Lower lobe of right lung (tissue), 2 donors: ENCODE measurements around the gene MYB. TPM values are rescaled to one million over a fixed set of nuclear protein-coding genes. Genes with fewer than 3 reads are reported as not detected.

ENCODE experiments used
- ATAC-seq, 2 donors: fragments of 200-7000 bp; cut with Tn5 transposase; one replicate each; pipeline ENCODE4 v1.9.1; 2020 to 2022; ENCODE audit warnings: mild to moderate bottlenecking in 2 of 2, moderate library complexity in 2 of 2
- DNase-seq: peaks from one replicate; pipeline ENCODE4 v3.0.0-alpha.2; 2020
- H3K27ac ChIP-seq: fragments of 200-600 bp; one replicate; pipeline ENCODE4 v1.8.0; 2022
- H3K27me3 ChIP-seq: fragments of 200-600 bp; one replicate; pipeline ENCODE4 v1.8.0; 2022; ENCODE audit warnings: low read depth
- H3K36me3 ChIP-seq: fragments of 200-600 bp; one replicate; pipeline ENCODE4 v1.8.0; 2022; ENCODE audit warnings: mild to moderate bottlenecking
- H3K4me1 ChIP-seq: fragments of 200-600 bp; one replicate; pipeline ENCODE4 v1.8.0; 2022
- H3K4me3 ChIP-seq: fragments of 200-600 bp; one replicate; pipeline ENCODE4 v1.8.0; 2022; ENCODE audit warnings: mild to moderate bottlenecking
- H3K9me3 ChIP-seq: fragments of 200-600 bp; one replicate; pipeline ENCODE4 v1.8.0; 2022
- intact Hi-C: fragments of 100-400 bp; cut with DNase I; formaldehyde crosslinking; loops from one replicate; pipeline ENCODE4 v1.11.0; 2022
- total RNA-seq: library from RNA; stranded (reverse); fragmentation: NEBNext Ultra II Directional; extraction: Animal tissue kit (Norgen Biotek cat#: 25700); gene quantifications from one replicate; pipeline ENCODE4 v1.2.1, GENCODE V29; 2021
- TF ChIP-seq, protein P1 (sequence below): fragments of 200-600 bp; IDR thresholded peaks from one replicate; pipeline ENCODE4 v1.8.0; 2022; ENCODE audit warnings: antibody characterized with exemption, mild to moderate bottlenecking
- donor health status: DM: no; HTN: yes; CAD: no; lungs with severe emphysema.

MYB gene
- total RNA-seq, 1 donor from 2014 or later: 6.1 TPM

- intact Hi-C loops: no loop called here
- H3K4me1 ChIP-seq: no peaks in the 10 kb centered on the region
- no peak for DNase-seq
- H3K27ac ChIP-seq: no peak overlapping the region
- H3K9me3 ChIP-seq: no peaks in the 10 kb centered on the region
- ATAC-seq: no peak
- H3K36me3 ChIP-seq: no peaks in the 10 kb centered on the region
- TF ChIP-seq, protein P1, sequence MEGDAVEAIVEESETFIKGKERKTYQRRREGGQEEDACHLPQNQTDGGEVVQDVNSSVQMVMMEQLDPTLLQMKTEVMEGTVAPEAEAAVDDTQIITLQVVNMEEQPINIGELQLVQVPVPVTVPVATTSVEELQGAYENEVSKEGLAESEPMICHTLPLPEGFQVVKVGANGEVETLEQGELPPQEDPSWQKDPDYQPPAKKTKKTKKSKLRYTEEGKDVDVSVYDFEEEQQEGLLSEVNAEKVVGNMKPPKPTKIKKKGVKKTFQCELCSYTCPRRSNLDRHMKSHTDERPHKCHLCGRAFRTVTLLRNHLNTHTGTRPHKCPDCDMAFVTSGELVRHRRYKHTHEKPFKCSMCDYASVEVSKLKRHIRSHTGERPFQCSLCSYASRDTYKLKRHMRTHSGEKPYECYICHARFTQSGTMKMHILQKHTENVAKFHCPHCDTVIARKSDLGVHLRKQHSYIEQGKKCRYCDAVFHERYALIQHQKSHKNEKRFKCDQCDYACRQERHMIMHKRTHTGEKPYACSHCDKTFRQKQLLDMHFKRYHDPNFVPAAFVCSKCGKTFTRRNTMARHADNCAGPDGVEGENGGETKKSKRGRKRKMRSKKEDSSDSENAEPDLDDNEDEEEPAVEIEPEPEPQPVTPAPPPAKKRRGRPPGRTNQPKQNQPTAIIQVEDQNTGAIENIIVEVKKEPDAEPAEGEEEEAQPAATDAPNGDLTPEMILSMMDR: no peak
- no peaks in the 10 kb centered on the region for H3K27me3 ChIP-seq
- no peak overlapping the region for H3K4me3 ChIP-seq
These were observed 7.7 kb upstream of the MYB start for GRCh38 chr6:135173242-135173988.

GRCh38 chr6:135173989-135174484, 7.1 kb upstream of the MYB start:
- ATAC-seq: no peak
- DNase-seq: no peak
- Histone ChIP-seq H3K36me3 (no peaks in the 10 kb centered on the region), H3K4me3 (no peak overlapping the region), H3K9me3 (no peaks in the 10 kb centered on the region), H3K27me3 (no peaks in the 10 kb centered on the region), H3K4me1 (no peaks in the 10 kb centered on the region), H3K27ac (no peak overlapping the region)
- intact Hi-C loops: no loop called here
- TF ChIP-seq, protein P1: no peak

GRCh38 chr6:135176058-135176457, 5.0 kb upstream of the MYB start:
- TF ChIP-seq, protein P1: no peak
- DNase-seq: no peak
- intact Hi-C loops: no loop called here

DNA sequence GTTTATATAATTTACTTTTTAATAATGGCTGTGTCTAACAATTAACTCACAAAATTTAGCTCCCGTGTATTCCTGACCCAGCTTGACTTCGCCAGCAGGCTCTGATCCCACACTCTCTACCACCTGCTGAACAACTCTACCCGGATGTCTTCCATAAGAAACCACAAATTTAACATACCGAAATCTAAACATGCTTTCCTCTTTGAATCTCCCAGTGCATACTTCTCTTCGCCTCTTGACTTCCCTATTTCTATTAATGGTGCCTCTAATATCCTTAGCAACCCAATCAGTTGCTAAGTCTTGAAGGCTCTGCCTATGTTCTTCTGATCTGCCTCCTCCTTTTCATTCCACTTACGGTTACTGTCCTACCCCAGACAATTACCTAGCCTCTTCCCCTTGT, 4.6 kb upstream of the MYB start:
- Histone ChIP-seq H3K9me3 (no peaks in the 10 kb centered on the region), H3K27ac (no peak overlapping the region), H3K27me3 (no peaks in the 10 kb centered on the region), H3K4me1 (peaks cover 8% of the 10 kb centered on the region), H3K4me3 (no peak overlapping the region), H3K36me3 (no peaks in the 10 kb centered on the region)
- intact Hi-C loops: no loop called here
- TF ChIP-seq, protein P1: no peak
- no peak for ATAC-seq
- DNase-seq: no peak

More at GRCh38 chr6:135176058-135176457, 5.0 kb upstream of the MYB start:
- no peak overlapping the region for H3K4me3 ChIP-seq
- peaks cover 8% of the 10 kb centered on the region for H3K4me1 ChIP-seq
- no peaks in the 10 kb centered on the region for H3K27me3 ChIP-seq
- H3K27ac ChIP-seq: no peak overlapping the region
- H3K36me3 ChIP-seq: no peaks in the 10 kb centered on the region
- ATAC-seq: no peak
- no peaks in the 10 kb centered on the region for H3K9me3 ChIP-seq

- TF ChIP-seq, protein P1: no peak
- Histone ChIP-seq H3K36me3 (no peaks in the 10 kb centered on the region), H3K4me1 (peaks cover 34% of the 10 kb centered on the region), H3K27me3 (peaks cover 25% of the 10 kb centered on the region), H3K27ac (no peak overlapping the region), H3K4me3 (no peak overlapping the region), H3K9me3 (no peaks in the 10 kb centered on the region)
- intact Hi-C loops: no loop called here
- ATAC-seq: no peak
- no peak for DNase-seq
These were observed 1.7 kb upstream of the MYB start for GRCh38 chr6:135179372-135179771.
